Brain pericyte (primary cell): Measurements from ENCODE around the gene DLGAP4.

Experiments
- DNase-seq: peaks from one replicate; pipeline ENCODE4 v3.0.0-alpha.2; 2012; ENCODE audit warnings: low read depth, low spot score

DLGAP4 gene, protein sequence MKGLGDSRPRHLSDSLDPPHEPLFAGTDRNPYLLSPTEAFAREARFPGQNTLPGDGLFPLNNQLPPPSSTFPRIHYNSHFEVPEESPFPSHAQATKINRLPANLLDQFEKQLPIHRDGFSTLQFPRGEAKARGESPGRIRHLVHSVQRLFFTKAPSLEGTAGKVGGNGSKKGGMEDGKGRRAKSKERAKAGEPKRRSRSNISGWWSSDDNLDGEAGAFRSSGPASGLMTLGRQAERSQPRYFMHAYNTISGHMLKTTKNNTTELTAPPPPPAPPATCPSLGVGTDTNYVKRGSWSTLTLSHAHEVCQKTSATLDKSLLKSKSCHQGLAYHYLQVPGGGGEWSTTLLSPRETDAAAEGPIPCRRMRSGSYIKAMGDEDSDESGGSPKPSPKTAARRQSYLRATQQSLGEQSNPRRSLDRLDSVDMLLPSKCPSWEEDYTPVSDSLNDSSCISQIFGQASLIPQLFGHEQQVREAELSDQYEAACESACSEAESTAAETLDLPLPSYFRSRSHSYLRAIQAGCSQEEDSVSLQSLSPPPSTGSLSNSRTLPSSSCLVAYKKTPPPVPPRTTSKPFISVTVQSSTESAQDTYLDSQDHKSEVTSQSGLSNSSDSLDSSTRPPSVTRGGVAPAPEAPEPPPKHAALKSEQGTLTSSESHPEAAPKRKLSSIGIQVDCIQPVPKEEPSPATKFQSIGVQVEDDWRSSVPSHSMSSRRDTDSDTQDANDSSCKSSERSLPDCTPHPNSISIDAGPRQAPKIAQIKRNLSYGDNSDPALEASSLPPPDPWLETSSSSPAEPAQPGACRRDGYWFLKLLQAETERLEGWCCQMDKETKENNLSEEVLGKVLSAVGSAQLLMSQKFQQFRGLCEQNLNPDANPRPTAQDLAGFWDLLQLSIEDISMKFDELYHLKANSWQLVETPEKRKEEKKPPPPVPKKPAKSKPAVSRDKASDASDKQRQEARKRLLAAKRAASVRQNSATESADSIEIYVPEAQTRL

GRCh38 chr20:36305602-36306551 lies at the start of gene DLGAP4:
Gene DLGAP4, plus strand, starts transcription at chr20:36306339. Its CDS starts 125,379 bp downstream, at chr20:36431718.
- no peak for DNase-seq

GRCh38 chr20:36259177-36260061 lies 46.7 kb upstream of the DLGAP4 start:
- no peak for DNase-seq

- DNase-seq = no peak
These were observed 45.8 kb upstream of the DLGAP4 start for GRCh38 chr20:36260316-36260715.

DNA sequence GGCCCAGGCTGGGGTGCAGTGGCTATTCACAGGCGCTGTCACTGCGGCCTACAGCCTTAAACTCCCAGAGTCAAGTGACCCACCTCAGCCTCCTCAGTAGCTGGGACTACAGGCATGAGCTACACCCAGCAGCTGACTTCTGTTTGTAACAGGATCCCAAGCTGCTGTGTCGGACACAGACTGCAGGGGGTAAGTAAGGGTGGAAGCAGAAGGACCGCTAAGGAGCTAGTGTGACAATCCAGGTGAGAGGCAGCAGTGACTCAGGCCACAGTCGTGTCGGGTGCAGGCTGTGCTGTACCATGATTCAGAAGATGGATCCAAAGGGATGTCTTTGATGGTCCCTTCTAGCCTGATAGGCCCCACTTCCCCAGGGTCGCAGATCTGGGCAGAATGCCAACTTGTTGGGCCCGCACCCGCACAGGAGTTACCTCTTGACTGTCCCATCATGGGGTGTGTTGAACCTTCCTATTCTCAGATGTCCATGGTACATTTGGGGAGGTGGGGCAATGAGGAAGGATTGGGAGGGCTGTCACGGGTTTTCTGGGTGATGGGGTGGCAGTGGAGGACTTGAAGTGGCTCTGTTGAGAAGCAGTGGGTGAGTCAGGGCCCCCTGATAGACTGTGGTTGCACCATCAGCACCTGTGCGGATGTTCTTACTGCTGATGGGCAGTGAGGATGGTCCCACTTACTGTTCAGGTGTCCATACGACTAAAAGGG lies 44.6 kb upstream of the DLGAP4 start:
- no peak for DNase-seq

DNA sequence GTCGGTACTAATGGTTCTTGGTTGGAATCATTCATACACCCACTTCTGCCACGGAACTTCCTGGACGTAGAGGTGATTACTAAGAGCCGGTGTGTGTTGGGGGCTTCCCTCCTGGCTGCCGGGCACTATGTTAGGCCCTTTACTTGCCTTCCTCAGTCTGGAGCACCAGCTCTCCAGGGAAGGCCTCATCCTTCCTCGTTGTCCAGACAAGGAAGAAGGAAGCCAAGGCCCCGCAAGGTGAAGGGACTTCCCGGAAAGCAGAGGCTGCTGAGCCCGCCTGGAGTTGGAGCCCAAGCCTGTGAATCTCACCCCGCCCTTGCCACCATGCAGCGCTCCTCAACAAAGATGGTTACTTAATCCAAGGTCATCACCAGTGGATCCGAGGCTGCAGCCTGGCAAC lies 43.7 kb upstream of the DLGAP4 start:
- no peak for DNase-seq

DNA sequence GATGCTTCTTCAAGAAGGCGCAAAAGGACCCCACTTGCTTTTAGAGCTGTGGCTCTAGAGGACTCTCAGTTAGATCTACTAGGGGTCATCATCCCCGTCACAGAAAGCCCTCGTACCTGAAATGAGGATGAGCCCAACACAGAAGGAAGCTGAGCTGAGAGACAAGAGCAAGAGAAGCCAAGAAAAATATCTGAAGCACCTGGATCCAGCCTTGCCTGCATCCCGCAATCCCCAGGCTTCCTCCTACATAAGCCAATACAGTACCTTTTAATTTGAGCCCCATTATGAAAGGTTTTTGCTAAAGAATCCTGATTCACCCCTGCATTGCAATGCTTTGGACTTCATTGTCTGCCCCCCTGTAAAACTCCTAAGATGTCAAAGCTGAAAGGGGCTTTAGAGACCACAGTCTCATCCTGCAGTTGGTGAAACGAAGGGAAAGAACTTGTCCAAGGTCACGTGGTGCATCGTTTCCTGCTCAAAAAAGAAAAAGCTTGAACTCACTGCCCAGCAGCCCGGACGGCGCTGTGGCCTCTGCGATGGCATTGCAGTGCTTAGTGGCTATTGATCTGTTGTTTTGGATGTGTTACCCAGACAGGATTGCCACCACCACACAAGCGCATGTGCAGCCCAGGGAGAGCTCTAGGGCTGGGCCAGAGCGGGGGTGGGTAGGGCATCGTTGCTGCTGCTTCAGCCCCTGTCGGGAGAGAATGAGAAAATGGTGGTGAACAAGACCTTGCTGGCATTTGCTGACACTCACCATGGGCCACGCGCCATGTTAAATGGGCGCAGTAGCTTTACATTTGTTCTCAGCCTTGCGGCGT lies 41.5 kb upstream of the DLGAP4 start:
- DNase-seq = no peak

DNA sequence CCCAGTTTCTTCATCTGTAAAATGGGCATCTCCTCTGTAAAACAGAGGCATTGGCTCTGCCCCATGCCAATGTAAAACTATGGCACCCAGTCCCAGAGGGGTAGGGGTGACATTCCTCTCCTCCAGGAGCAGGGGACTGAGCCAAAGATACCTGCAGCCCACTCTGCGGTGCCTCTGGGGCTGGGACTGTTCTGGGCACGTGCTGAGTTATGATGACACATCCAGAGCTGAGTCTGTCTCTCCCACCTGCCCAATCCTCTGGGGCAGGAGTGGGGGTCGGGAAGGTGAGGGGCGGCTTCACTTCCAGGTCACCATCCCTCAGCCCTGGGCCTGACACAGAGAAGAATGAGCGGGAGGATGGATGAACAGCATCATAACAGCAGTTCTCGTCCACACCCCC lies 40.0 kb upstream of the DLGAP4 start:
- DNase-seq = no peak

- no peak for DNase-seq
These were observed 38.3 kb upstream of the DLGAP4 start for GRCh38 chr20:36267605-36268381.

DNA sequence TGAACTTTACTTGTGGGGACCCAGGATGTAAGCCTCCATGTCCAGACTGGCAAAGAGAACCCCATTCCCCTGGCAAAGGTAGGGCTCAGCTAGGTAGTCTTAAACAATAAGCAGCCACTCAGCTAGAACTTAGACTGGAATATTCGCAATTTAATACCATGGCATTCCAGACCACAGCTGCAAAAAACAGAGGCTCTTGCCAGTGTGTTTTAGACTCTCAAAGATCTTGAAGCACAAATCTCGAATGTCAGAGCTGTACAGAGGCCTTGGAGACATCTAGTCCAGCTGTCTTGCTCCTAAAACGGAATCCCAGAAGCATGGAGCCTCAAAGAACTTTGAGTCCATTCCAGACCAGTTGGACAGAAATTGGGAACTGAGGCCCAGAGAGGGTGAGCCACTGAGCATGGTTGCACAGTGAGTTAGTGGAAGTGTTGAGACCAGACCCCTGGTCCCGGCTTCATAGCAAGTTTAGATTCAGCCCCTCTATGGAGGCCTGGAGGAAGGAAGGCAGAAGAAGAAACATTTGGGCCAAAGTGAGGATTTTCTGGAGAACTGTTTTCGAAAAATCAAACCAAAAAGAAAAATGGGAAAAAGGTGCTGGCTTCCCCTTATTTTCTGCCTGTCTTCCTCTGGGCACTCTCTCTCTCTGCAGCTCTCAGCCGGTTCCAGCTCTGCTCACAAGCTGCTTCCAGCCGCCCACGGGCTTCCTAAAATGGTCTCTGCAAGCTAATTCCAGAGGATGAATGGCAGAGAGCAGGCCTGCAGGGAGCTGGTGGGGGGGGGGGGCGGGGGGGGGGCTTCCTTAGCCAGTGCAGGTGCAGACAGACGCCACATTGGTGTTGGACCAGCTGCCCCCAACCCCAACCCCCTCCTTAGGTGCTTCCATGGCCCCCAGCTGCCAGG lies 37.4 kb upstream of the DLGAP4 start:
- no peak for DNase-seq

GRCh38 chr20:36269507-36269906 lies 36.6 kb upstream of the DLGAP4 start:
- no peak for DNase-seq

- DNase-seq = no peak
These were observed 35.1 kb upstream of the DLGAP4 start for GRCh38 chr20:36270744-36271638.

DNA sequence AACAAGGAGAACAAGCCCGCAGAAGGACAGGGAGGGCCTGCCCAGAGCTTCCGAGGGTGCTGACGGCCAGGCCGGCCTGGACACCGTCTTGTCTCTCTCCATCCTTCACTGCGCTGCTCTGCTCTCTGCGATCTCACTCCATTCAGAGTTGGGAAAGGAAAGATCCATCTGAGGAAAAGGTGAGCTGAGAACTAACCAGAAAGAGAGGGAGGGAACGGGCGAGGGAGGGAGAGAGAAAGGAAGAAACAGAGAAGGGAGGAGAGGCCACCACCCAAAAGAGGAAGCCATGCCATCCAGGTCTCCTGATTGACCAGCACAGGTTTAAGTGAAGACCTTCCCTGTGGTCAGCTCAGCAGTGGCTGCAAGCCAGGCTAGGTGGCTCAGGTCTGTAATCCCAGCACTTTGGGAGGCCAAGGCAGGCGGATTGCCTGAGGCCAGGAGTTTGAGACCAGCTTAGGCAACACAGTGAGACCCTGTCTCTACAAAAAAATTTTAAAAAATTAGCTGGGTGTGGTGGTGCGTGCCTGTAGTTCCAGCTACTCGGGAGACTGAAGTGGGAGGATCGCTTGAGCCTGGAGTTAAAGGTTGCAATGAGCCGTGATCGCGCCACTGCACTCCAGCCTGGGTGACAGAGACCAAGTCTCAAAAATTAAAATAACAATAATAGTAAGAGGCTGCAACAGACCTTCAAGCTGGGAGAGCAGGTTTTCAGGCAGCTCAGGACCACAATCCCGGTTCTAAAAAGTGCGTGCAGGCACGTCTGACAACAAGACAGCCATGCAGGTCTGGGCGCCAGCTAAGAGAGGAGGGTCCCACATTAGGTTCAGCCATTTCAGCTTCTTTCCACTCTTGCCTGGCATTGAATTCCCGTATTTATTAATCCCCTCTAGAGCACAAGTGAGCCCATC lies 34.2 kb upstream of the DLGAP4 start:
- no peak for DNase-seq

GRCh38 chr20:36272547-36273220 lies 33.5 kb upstream of the DLGAP4 start:
- no peak for DNase-seq
